Stimulated activated CD4-positive, alpha-beta T cell treated with anti-CD3 and anti-CD28 coated beads, Interleukin-15, amount 100 ng/mL, for 48 hours (primary cell): Measurements from ENCODE around the gene SMARCD2.
"Not testable (repeated sequence)": the region's sequence is repeated elsewhere in the genome, so short reads cannot be mapped to it uniquely, and the experiment has no call there.

Experiments
- DNase-seq, 2 donors: peaks; one replicate each; pipeline ENCODE4 v3.0.0-alpha.2; 2020; ENCODE audit warnings: low read depth in 2 of 2

The SMARCD2 gene

DNA sequence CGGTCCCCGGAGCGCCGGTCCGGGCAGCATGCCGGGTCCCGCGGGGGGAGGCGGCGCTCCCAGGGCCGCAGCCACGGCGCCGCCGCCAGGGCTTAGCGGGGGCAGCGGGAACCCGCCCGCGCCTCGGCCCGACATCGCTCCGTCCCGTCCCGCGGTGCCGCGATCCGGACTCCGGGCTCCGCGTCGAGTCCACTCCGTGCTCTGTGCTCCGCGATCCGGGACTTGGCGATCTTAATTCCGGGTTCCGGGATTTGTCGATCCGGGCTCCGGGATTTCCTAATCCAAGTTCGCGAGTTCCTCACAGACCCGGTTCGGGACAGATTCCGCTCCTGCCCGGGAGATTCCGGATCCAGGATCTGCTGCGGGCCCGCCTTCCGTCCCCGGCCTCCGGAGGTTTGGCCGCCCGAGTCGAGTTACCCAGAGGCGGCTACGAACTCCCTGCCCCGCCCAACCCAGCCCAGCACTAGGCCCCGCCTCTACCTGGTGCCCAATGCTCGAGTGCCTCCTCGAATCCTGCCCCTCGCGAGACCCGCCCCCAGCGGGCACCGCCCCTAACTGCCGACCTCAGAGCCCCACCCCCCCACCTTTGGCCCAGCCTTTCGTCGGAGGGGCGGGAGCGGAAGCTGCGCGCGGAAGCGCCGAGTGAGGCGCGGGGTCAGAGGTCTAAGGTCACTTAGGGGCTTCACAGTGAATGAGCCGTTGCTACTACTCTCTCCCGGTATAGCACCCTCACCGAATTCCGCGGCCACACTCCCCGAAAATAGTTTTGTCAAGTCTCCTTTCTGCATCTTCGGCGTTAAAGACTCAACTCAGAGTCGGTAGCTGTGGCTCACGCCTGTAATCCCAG lies at the start of gene SMARCD2:
Gene SMARCD2, minus strand, starts transcription at position 146 of the 847 bp plus-strand sequence. Its CDS starts 11 bp downstream, at position 135.
- DNase-seq = peak; percentile 98 to 99

DNA sequence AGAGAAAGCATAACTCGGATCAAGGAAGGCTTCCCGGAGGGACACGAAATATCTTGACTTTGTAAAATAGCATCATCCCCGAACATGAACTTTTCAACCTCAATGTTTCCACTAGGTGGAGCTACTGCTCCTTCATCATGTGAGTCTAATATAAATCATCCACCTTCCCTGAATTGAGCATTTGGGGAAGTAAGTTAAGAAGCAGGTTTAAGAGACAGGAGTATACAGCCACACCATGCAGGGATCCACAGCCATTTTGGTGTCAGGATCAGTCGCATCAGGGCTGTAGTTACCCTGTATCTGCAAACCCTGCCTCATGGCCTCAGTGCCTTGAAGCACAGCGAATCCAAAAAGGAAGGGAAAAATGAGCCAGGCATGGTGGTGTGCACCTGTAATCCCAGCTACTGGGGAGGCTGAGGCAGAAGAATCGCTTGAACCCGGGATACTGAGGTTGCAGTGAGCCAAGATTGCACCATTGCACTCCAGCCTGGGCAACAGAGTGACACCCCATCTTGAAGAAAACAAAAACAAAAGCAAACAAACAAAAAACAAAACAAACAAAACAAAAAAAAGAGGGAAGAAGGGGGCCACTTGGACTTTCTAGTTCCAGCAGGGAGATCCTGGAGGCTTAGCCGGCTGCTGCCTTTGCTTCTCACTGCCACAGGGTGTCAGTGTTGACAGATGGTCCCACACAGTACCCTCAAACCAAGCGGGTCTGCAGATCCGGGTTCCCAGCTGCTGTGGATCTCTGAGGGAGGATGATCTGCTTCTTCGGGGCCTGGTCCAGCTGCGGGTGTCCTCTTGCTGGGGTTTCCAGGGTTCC lies 46.8 kb upstream of the SMARCD2 start:
- not testable (repeated sequence) for DNase-seq

DNA sequence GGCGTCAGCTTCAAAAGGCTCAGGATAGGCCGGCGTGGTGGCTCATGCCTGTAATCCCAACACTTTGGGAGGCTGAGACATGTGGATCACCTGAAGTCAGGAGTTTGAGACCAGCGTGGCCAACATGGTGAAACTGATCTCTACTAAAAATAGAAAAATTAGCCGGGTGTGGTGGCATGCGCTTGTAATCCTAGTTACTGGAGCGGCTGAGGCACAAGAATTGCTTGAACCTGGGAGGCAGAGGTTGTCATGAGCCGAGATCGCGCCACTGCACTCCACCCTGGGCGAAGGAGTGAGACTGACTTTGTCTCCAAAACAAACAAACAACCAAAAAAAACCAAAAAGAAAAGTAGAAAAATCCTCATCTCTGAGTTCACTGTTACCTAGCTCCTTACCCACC lies 42.6 kb upstream of the SMARCD2 start:
- not testable (repeated sequence) for DNase-seq

DNA sequence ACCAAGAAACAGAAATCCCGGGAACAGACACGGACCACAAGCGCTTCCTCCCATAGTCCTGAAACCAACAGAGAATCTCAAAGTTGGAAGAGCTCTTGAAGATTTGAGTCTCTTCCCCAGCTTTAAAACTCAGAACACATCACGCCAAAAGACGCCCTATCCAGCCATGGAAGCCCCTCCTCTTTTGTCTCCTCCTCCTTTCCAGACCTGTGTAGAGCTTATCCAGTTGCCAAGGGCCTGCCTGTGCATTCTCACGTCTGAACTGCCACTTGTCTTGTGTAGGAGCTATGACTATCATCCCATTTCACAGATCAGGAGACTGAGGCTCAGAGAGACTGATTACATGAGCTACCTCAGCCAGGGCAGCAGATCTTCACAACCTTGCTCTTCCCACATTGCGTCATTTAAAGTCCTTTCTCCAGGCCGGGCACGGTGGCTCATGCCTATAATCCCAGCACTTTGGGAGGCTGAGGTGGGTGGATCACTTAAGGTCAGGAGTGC lies 40.2 kb upstream of the SMARCD2 start:
- DNase-seq = not testable (repeated sequence)

DNA sequence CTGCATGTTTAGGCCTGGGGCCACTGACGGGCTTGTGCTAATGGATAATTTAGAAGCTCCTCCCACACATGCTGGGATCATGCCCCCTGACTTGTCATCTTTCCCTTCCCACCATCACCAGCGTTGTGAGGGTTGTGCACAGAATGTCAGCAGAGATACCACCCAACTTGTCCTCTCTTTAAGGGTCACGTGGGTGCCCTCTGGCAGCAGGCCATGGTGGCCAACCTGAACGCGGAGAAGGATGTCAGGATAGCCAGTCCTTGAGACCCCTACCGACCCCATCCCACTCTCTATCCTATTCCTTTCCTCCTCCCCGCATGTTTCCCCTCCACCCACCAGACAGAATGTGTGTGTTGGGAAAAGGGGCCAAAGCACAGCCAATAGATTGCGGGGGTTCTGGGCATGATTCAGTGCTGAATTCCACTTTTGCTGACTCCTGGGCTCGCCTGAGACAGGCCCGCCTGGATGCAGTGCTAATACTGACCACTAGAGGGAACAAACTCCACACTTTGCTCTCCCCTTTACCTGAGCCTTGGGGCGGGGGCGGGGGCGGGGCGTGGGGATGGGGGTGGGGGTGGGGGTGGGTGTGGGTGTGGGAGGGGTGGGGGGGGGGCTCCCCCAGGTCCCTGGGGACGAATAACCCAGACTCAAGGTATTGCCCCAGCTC lies 39.6 kb upstream of the SMARCD2 start, which contains the start of gene GH2:
Gene GH2, minus strand, starts transcription at position 10 of the 667 bp plus-strand sequence. CDS start 143 bp downstream, outside the sequence.
- peak; percentile 37 to 46 for DNase-seq

DNA sequence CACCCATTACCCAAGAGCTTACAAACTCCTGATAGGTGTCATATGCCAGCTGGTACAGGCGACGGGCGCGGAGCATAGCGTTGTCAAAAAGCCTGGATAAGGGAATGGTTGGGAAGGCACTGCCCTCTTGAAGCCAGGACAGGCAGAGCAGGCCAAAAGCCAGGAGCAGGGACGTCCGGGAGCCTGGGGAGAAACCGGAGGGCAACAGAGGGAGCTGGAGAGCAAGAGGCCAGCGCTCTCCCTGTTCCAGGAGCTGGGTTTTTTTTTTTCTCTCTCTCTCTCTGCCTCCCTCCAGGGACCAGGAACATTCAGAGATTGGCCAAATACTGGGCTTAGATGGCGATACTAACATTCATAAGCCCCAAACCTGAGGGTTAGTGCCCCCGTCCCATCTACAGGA lies 38.9 kb upstream of the SMARCD2 start:
- DNase-seq = not testable (repeated sequence)

DNA sequence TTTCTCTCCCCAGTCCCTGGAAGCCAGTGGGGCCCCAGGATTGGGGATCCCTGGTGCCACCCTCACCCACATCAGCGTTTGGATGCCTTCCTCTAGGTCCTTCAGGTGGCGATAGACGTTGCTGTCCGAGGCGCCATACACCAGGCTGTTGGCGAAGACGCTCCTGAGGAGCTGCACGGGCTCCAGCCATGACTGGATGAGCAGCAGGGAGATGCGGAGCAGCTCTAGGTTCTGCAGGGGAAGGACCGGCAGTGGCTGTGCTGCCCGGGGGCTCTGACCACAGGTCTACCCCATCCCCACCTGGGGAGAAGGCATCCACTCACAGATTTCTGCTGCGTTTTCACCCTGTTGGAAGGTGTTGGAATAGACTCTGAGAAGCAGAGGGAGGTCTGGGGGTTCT lies 38.2 kb upstream of the SMARCD2 start:
- no peak for DNase-seq

DNA sequence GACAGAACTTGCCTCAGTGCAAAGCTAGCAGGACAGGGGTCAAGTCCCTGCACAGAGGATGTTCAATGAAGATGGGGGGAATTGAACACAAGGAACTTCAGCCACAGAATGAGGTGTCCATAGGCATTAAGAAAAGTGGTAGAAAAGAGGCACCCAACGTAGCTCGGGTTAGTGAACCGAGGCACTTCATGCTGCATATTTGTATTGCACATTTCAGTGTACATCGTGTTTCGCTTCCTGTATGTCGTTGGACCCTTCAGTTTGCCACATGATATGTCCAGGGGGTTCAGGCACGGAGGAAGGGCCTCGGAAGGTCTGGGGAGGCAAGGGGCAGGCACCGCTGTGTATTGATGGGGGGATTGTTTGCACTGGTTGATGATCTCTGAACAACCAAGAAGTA lies 35.9 kb upstream of the SMARCD2 start:
- not testable (repeated sequence) for DNase-seq

DNA sequence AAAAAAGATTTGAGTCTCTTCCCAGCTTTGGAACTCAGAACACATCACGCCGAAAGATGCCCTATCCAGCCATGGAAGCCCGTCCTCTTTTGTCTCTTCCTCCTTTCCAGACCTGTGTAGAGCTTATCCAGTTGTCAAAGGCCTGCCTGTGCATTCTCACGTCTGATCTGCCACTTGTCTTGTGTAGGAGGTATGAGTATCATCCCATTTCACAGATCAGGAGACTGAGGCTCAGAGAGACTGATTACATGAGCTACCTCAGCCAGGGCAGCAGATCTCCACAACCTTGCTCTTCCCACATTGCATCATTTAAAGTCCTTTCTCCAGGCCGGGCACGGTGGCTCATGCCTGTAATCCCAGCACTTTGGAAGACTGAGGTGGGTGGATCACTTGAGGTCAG lies 32.2 kb upstream of the SMARCD2 start:
- not testable (repeated sequence) for DNase-seq

DNA sequence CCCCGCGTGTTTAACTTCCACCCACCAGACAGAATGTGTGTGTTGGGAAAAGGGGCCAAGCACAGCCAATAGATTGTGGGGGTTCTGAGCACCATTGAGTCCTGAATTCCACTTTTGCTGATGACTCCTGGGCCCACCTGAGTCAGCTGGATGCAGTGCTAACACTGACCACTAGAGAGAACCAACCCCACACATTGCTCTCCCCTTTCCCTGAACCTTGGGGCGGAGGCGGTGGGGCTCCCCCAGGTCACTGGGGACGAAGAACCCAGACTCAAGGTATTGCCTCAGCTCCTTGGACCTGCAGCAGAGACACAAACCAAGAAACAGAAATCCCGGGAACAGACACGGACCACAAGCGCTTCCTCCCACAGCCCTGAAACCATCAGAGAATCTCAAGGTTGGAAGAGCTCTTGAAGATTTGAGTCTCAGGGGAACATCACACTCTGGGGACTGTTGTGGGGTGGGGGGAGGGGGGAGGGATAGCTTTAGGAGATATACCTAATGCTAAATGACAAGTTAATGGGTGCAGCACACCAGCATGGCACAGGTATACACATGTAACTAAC lies 31.7 kb upstream of the SMARCD2 start:
- not testable (repeated sequence) for DNase-seq

DNA sequence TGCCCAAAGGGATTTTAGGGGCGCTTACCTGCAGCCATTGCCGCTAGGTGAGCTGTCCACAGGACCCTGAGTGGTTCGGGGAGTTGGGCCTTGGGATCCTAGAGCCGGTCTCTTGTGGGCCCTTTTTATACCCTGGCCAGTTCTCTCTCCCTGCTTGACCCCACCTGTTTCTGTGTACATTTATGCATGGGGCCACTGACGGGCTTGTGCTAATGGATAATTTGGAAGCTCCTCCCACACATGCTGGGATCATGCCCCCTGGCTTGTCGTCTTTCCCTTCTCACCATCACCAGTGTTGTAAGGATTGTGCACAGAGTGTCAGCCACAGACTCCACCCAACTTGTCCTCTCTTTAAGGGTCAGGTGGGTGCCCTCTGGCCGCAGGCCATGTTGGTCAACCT lies 31.1 kb upstream of the SMARCD2 start, which contains the start of gene CSH2:
Gene CSH2, minus strand, starts transcription at position 101 of the 400 bp plus-strand sequence. Its CDS starts 63 bp downstream, at position 38.
- DNase-seq = not testable (repeated sequence)

DNA sequence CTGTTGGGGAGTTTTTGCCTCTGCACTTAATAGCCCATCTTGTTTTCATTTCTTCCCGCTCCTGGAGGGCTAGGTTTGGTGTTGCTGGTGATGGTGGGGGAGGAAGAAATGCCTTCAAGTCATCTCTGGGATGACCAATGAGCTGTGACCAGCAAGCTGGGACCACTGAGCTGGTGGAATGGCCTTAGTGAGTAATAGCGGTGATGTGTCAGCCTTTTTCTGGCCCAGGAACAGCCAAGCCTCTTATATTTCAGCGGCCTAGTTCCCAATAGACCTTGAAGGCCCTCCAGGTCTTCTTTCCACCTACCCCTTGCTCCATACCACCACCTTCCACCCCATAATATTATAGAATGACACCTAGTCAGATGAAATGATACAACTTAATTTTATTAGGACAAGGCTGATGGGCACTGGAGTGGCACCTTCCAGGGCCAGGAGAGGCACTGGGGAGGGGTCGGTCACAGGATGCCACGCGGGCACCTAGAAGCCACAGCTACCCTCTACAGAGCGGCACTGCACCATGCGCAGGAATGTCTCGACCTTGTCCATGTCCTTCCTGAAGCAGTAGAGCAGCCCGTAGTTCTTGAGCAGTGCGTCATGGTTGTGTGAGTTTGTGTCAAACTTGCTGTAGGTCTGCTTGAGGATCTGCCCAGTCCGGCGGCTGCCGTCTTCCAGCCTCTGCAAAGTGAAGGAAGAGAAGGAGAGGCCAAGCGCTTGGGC lies 29.3 kb upstream of the SMARCD2 start:
- DNase-seq = not testable (repeated sequence)

DNA sequence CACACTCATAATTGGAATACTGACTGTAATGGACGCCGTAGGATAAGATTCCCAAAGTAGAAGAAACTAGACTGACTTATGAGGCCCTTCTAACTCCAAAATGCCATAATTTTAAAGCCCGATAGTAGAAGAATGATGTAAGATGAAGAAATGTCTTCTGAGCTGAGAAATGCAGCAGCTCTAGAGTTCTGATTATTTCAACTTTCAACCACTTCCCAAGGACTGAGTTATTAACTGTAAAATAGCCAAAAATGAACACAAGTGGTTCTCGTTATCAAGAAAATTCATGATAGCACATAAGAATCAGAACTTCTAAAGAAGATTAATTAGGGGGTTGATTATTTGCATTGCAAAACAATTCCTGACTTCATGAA lies 27.8 kb upstream of the SMARCD2 start:
- DNase-seq = not testable (repeated sequence)

DNA sequence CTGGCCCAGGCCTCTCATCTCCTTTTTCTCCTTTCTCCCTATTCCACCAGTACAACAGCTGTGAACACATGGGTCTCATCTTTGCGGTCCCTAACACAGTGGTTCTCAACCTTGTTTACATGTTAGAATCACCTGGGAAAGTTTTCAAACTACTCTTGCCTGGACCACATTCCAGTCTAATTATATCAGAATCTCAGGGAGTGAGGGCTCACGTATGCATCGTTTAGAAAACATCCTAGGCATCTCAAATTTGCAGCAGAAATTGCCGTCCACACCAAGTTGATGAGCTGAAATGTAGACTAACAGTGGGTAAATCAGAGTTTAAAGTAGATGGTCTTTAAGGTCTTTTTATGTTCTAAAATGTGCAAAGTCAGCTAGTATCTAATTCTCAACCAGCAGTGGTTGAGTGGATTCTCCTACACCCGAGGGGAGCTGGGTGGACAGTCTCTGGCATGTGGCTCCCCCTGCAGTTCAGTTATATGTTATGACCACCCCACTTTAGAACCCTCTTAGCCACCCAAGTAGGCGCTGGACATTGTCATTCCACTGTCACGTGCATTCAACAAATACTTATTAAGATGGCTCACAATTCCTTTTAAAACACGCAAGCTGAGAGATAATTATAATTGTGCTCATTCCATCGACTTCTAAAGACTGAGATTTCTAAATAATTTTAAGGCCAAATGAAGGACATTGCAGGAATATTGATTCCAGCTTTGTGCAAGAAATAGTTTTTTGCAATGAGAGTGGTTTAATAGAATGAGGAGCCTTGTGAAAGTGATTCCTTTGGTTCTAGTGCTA lies 27.2 kb upstream of the SMARCD2 start:
- not testable (repeated sequence) for DNase-seq

DNA sequence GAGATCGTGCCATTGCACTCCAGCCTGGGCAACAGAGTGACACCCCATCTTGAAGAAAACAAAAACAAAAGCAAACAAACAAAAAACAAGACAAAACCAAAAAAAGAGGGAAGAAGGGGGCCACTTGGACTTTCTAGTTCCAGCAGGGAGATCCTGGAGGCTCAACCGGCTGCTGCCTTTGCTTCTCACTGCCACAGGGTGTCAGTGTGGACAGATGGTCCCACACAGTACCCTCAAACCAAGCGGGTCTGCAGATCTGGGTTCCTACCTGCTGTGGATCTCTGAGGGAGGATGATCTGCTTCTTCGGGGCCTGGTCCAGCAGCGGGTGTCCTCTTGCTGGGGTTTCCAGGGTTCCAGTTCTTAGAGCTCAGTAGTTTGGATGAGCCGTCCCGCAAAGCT lies 24.1 kb upstream of the SMARCD2 start:
- DNase-seq = not testable (repeated sequence)

DNA sequence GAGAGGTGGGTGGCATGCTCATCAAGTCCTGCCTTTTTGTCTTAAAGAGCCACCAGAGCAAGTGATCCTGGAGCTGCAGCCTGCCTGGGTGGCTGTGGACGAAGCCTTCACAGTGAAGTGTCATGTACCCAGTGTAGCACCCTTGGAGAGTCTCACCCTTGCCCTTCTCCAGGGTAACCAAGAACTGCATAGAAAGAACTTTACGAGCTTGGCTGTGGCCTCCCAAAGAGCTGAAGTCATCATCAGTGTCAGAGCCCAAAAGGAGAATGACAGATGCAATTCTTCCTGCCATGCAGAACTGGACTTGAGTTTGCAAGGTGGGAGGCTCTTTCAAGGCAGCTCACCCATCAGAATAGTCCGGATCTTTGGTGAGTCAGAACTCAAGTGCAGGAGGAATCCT lies 16.8 kb upstream of the SMARCD2 start:
- DNase-seq = no peak

DNA sequence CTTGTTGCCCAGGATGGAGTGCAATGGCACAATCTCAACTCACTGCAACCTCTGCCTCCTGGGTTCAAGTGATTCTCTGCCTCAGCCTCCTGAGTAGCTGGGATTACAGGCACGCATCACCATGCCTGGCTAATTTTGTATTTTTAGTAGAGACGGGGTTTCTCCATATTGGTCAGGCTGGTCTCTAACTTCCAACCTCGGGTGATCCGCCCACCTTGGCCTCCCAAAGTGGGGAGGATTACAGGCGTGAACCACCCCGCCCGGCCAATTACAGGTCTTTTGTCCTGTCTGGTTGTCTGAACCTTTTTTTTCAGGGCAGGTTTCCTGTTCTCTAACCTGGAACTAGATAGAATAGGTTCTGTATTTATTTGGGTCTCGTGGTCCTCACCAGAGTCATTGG lies 13.9 kb upstream of the SMARCD2 start:
- not testable (repeated sequence) for DNase-seq

DNA sequence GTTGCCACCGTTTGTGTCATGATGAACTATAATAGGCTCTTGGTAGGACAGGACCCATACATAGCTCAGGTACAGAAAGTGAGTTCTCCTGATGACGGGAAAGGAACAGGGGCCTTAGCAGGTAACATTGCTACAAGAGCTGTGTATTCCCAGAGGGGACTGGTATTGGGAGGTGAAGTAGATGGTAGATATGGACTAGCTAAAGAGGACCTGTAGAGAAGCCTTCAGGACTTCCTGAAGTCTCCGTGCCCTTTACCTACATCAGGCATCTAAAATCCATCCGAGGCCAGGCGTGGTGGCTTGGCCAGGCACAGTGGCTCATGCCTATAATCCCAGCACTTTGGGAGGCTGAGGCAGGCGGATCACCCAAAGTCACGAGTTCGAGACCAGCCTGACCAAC lies 12.7 kb upstream of the SMARCD2 start:
- no peak for DNase-seq

DNA sequence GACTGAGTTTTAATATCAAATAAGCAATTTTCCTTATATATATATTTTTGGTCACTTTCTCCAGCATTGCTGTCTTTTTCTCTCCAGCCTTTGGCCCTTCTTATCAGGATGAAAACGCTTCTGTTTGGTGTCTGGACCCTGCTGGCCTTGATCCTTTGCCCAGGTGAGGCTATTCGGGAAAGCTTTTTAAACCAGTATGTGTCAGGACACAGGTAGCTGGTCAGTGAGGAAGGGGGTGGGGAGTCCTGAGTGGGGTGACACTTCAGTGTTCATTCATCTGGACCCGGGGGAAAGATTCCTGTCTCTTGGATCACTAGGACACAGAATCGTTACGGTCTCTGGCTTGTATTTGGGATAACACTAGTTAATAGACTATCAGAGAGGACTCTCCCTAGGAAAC lies 12.2 kb upstream of the SMARCD2 start:
- DNase-seq = no peak

DNA sequence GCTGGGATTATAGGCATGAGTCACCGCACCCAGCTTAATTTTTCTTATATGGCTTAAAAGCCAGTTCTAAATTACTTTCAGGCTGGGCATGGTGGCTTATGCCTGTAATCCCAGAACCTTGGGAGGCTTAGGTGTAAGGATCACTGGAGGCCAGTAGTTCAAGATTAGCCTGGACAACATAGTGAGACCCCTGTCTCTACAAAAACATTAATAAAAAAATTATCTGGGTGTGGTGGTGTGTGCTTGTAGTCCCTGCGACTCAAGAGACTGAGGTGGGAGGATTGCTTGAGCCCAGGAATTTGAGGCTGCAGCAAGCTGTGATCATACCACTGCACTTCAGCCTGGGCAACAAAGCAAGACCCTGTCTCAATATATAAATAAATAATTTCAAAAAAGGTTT lies 10.8 kb upstream of the SMARCD2 start:
- DNase-seq = no peak
